GM12878 (cell line): ENCODE results near the gene MRC2. TPM values are rescaled to one million over a fixed set of nuclear protein-coding genes. Genes with fewer than 3 reads are reported as not detected.

Experiments used
- ATAC-seq: fragments of 200-7000 bp; cut with Tn5 transposase; 3 replicates; pipeline ENCODE4 v1.9.1; 2020; ENCODE audit warnings: mild to moderate bottlenecking, moderate library complexity
- BruUV-seq: library from RNA; stranded (reverse); fragments of 400-500 nt; replicated peaks from 2 replicates; lab custom pipeline; 2021; lab: Mats Ljungman, UMichigan
- CTCF ChIA-PET: fragments of 300-600 bp; sonication (Branson Sonifier 250); formaldehyde crosslinking; extraction: SDS; loops from one replicate; lab custom pipeline; 2021; ENCODE audit warnings: inconsistent platforms; lab: Yijun Ruan, JAX
- POLR2A ChIA-PET: fragments of 350-600 bp; formaldehyde crosslinking; extraction: SDS; loops from one replicate; lab custom pipeline; 2021; ENCODE audit warnings: inconsistent platforms; lab: Charles Lee
- RAD21 ChIA-PET: fragments of 300-600 bp; sonication (Branson Sonifier 250); formaldehyde crosslinking; loops from one replicate; lab custom pipeline; 2023; ENCODE audit warnings: antibody characterized with exemption; ENCODE audit not compliant: unreplicated experiment; lab: Charles Lee
- SMC1A ChIA-PET: fragments of 300-600 bp; sonication (Branson Sonifier 250); formaldehyde crosslinking; loops from one replicate; lab custom pipeline; 2023; ENCODE audit not compliant: unreplicated experiment, uncharacterized antibody; lab: Charles Lee
- DNase-seq: peaks from one replicate; pipeline ENCODE4 v3.0.0-alpha.2; 2011; ENCODE audit warnings: low read depth, low spot score
- FAIRE-seq: peaks from 3 replicates; lab custom pipeline; 2011; peaks lifted over from hg19 to GRCh38; lab: Jason Lieb, UNC
- H2AFZ ChIP-seq: 2 replicates; pipeline ENCODE4 v1.6.0; 2011; ENCODE audit warnings: low read depth, low read length, control low read depth; ENCODE audit not compliant: control insufficient read depth
- H3K27ac ChIP-seq: 2 replicates; pipeline ENCODE4 v1.5.1; 2011; ENCODE audit warnings: control low read depth; ENCODE audit not compliant: control insufficient read depth, insufficient read depth
- H3K27me3 ChIP-seq, 2 experiments: replicated peaks in 1 of 2; 2 replicates each; pipeline versions ENCODE4 v1.6.0 to v1.6.1; 2011; ENCODE audit warnings: low read length in 1 of 2; ENCODE audit not compliant: control insufficient read depth in 2 of 2, insufficient read depth in 2 of 2
- H3K36me3 ChIP-seq, 2 experiments: 2 replicates each; pipeline ENCODE4 v1.5.1; 2011; ENCODE audit warnings: low read length in 1 of 2; ENCODE audit not compliant: control insufficient read depth in 2 of 2, insufficient read depth in 2 of 2
- H3K4me1 ChIP-seq: 2 replicates; pipeline ENCODE4 v1.6.1; 2011; ENCODE audit warnings: mild to moderate bottlenecking, low read length, moderate library complexity, mixed read lengths; ENCODE audit not compliant: control insufficient read depth, insufficient read depth
- H3K4me2 ChIP-seq: 2 replicates; pipeline ENCODE4 v1.6.0; 2011; ENCODE audit warnings: control low read depth; ENCODE audit not compliant: control insufficient read depth, insufficient read depth
- H3K4me3 ChIP-seq: fragments of 200-600 bp; sonication (generic); 2 replicates; pipeline ENCODE4 v1.5.1; 2016
- H3K79me2 ChIP-seq: 2 replicates; pipeline ENCODE4 v1.6.0; 2011; ENCODE audit warnings: low read length; ENCODE audit not compliant: control insufficient read depth, insufficient read depth
- H3K9ac ChIP-seq: 2 replicates; pipeline ENCODE4 v1.8.0; 2011; ENCODE audit warnings: low read length, control low read depth, mixed read lengths; ENCODE audit not compliant: control insufficient read depth, insufficient read depth
- H3K9me3 ChIP-seq: replicated peaks from 3 replicates; pipeline ENCODE4 v1.5.1; 2011; ENCODE audit warnings: mild to moderate bottlenecking, low read length; ENCODE audit not compliant: control insufficient read depth, insufficient read depth
- H4K20me1 ChIP-seq: 2 replicates; pipeline ENCODE4 v1.6.0; 2011; ENCODE audit not compliant: control insufficient read depth, insufficient read depth
- EP300 ChIP-seq, 2 experiments: fragments of 150-350 bp in 1 of 2; IDR thresholded peaks; 2 replicates each; pipeline ENCODE4 v1.6.1; 2011 to 2012; ENCODE audit warnings: low read depth in 2 of 2, low read length in 2 of 2, borderline replicate concordance in 1 of 2, improper control_type of control experiment in 1 of 2, inconsistent platforms in 1 of 2; ENCODE audit not compliant: control insufficient read depth in 1 of 2
- GATAD2B ChIP-seq: fragments of 450-650 bp; conservative IDR thresholded peaks from 2 replicates; pipeline ENCODE4 v1.6.1; 2017; ENCODE audit warnings: low read depth, mild to moderate bottlenecking, moderate library complexity
- IKZF1 ChIP-seq: fragments of 450-650 bp; conservative IDR thresholded peaks from 2 replicates; pipeline ENCODE4 v1.6.1; 2017; ENCODE audit warnings: antibody characterized with exemption, mild to moderate bottlenecking
- IRF4 ChIP-seq: IDR thresholded peaks from 2 replicates; pipeline ENCODE4 v1.6.1; 2011; ENCODE audit warnings: low read depth, low read length
- LARP7 ChIP-seq: fragments of 450-650 bp; IDR thresholded peaks from 2 replicates; pipeline ENCODE4 v1.6.1; 2017; ENCODE audit warnings: mild to moderate bottlenecking
- RUNX3 ChIP-seq: IDR thresholded peaks from 2 replicates; pipeline ENCODE4 v1.6.1; 2012; ENCODE audit warnings: low read length, inconsistent platforms
- SMC3 ChIP-seq: IDR thresholded peaks from 2 replicates; pipeline ENCODE4 v1.6.1; 2011; ENCODE audit warnings: low read length, improper control_type of control experiment, borderline replicate concordance
- STAT1 ChIP-seq: fragments of 450-650 bp; conservative IDR thresholded peaks from 2 replicates; pipeline ENCODE4 v1.6.1; 2014; ENCODE audit warnings: antibody characterized with exemption, mild to moderate bottlenecking
- STAT3 ChIP-seq: IDR thresholded peaks from 2 replicates; pipeline ENCODE4 v1.6.1; 2011; ENCODE audit warnings: low read depth, low read length, improper control_type of control experiment
- ZNF384 ChIP-seq: IDR thresholded peaks from 2 replicates; pipeline ENCODE4 v1.6.1; 2012; ENCODE audit warnings: low read depth, mild to moderate bottlenecking, low read length, improper control_type of control experiment, borderline replicate concordance
- WGBS: methylation state at CpG from one replicate; pipeline ENCODE4 v1.1.6; 2016; ENCODE audit warnings: low lambda C conversion rate; ENCODE audit not compliant: insufficient replicate concordance, insufficient coverage; ENCODE audit errors: missing lambda C conversion rate; 5-methylcytosine and 5-hydroxymethylcytosine counted together
- in situ Hi-C: fragments of 300-500 bp; cut with MboI; formaldehyde crosslinking; loops from 9 replicates; pipeline ENCODE4 v1.14.3; 2018; ENCODE audit warnings: mixed read lengths
- intact Hi-C: fragments of 100-400 bp; cut with micrococcal nuclease; formaldehyde crosslinking; loops from one replicate; pipeline ENCODE4 v1.14.2; 2022; ENCODE audit not compliant: unreplicated experiment
- polyA plus RNA-seq, 11 experiments: library from polyadenylated mRNA; depleted of rRNA in 4 of 11; unstranded in 6 of 11; stranded (reverse) in 5 of 11; fragments of >200 nt; fragmentation: Nextera tagmentation in 4 of 11; fragmentation: Illumina TruSeq in 1 of 11; extraction: Ambion mirVana in 4 of 11; extraction: Trizol in 1 of 11; gene quantifications; 1 replicate in 1 of 11; 2 replicates in 10 of 11; pipeline versions ENCODE4 v1.2.1 to v1.2.3, GENCODE V29; 2011 to 2016; ENCODE audit warnings: inconsistent platforms in 2 of 11, missing spikeins in 2 of 11, low read depth in 1 of 11
- total RNA-seq, 4 experiments: library from RNA; depleted of rRNA in 3 of 4; stranded (reverse); fragments of >200 nt in 3 of 4; fragmentation: Illumina TruSeq in 1 of 4; extraction: Trizol in 1 of 4; gene quantifications; 2 replicates each; pipeline versions ENCODE4 v1.2.1 to v1.2.3, GENCODE V29; 2013 to 2021
- TF ChIP-seq, protein P1 (sequence below), 3 experiments: IDR thresholded peaks in 2 of 3; conservative IDR thresholded peaks in 1 of 3; 2 replicates each; pipeline ENCODE4 v1.5.1; 2011; ENCODE audit warnings: low read depth in 3 of 3, low read length in 3 of 3, mild to moderate bottlenecking in 3 of 3, control low read depth in 2 of 3, moderate library complexity in 2 of 3, inconsistent platforms in 1 of 3, mixed read lengths in 1 of 3; ENCODE audit not compliant: control insufficient read depth in 2 of 3, insufficient read depth in 1 of 3; ENCODE audit errors: extremely low read depth in 1 of 3
- TF ChIP-seq, protein P2 (sequence below): IDR thresholded peaks from 2 replicates; pipeline ENCODE4 v1.6.1; 2011; ENCODE audit warnings: low read depth, mild to moderate bottlenecking, low read length, moderate library complexity, borderline replicate concordance; ENCODE audit errors: extremely low read depth

Gene MRC2
- total and polyA plus RNA-seq, 10 of the 15 experiments (the other 5 are each of a cell fraction or from before 2014, with no cell fraction given), result 0.04 to 0.96 (median 0.30) TPM; not detected in 1

DNA sequence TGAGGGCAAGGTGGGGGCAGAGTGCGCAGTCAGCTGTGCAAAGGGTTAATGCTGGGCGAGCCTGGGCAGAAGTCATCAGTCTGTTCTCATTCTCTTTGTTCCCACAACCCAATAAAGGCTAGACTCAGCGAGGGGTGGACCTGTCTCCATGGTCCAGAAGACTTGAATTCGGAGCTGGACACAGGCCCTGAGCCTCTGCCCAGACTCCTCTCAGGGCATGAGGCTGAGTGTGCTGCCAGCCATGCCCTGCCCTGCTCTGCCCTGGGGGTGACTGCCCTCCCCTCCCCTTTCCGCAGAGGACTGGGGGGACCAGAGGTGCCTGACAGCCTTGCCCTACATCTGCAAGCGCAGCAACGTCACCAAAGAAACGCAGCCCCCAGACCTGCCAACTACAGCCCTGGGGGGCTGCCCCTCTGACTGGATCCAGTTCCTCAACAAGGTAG, 54.5 kb downstream of the MRC2 start:
- ChIA-PET RAD21 (no interaction called here), POLR2A (interaction anchor here (0.5 kb wide), 1 partner anchor 34 kb away, joined by 4 read pairs; no protein-coding TSS in a partner anchor), CTCF (interaction anchor here (1.0 kb wide), 1 partner anchor 9 kb away, joined by 5 read pairs; no protein-coding TSS in a partner anchor), SMC1A (no interaction called here)
- intact Hi-C loops (no loop called here), in situ Hi-C loops (no loop called here)
- no peaks in the 10 kb centered on the region for H3K27me3 ChIP-seq
- BruUV-seq, result no TSS peak
- DNase-seq (no peak), FAIRE-seq (no peak), ATAC-seq (no peak)
- WGBS, result 74% methylated on average over 8 of the region's 8 CpGs
- H3K4me3 ChIP-seq, result no peak overlapping the region
- H3K79me2 ChIP-seq, result no peaks in the 10 kb centered on the region
- no peak overlapping the region for H3K4me2 ChIP-seq
- H2AFZ ChIP-seq, result no peak overlapping the region
- H4K20me1 ChIP-seq, result no peaks in the 10 kb centered on the region
- H3K4me1 ChIP-seq, result no peaks in the 10 kb centered on the region
- H3K9me3 ChIP-seq, result no peaks in the 10 kb centered on the region
- no peaks in the 10 kb centered on the region for H3K36me3 ChIP-seq
- H3K27ac ChIP-seq, result no peak overlapping the region
- H3K9ac ChIP-seq, result no peak overlapping the region
- TF ChIP-seq IKZF1 (no peak), SMC3 (no peak), ZNF384 (no peak), STAT3 (no peak), IRF4 (no peak), LARP7 (no peak), GATAD2B (no peak), EP300 (IDR thresholded peaks at IDR 0.05; ENCODE audit: borderline replicate concordance in 1 of 2, control insufficient read depth in 1 of 2, low read depth in 2 of 2, low read length in 2 of 2) (no peak), STAT1 (no peak), RUNX3 (no peak)
- TF ChIP-seq, protein P1, sequence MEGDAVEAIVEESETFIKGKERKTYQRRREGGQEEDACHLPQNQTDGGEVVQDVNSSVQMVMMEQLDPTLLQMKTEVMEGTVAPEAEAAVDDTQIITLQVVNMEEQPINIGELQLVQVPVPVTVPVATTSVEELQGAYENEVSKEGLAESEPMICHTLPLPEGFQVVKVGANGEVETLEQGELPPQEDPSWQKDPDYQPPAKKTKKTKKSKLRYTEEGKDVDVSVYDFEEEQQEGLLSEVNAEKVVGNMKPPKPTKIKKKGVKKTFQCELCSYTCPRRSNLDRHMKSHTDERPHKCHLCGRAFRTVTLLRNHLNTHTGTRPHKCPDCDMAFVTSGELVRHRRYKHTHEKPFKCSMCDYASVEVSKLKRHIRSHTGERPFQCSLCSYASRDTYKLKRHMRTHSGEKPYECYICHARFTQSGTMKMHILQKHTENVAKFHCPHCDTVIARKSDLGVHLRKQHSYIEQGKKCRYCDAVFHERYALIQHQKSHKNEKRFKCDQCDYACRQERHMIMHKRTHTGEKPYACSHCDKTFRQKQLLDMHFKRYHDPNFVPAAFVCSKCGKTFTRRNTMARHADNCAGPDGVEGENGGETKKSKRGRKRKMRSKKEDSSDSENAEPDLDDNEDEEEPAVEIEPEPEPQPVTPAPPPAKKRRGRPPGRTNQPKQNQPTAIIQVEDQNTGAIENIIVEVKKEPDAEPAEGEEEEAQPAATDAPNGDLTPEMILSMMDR (IDR thresholded peaks at IDR 0.05 in 2 of 3, conservative IDR thresholded peaks at IDR 0.05 in 1 of 3; ENCODE audit: control insufficient read depth in 2 of 3, extremely low read depth in 1 of 3, insufficient read depth in 1 of 3, low read depth in 3 of 3, low read length in 3 of 3), result no peak
- TF ChIP-seq, protein P2, sequence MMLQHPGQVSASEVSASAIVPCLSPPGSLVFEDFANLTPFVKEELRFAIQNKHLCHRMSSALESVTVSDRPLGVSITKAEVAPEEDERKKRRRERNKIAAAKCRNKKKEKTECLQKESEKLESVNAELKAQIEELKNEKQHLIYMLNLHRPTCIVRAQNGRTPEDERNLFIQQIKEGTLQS, result no peak
